IPS DF 4.7 (cell line): ENCODE results near the gene LUC7L2.
A peak's percentile ranks its signal among the peaks of the same experiment; 100 is the strongest.
"Not testable (repeated sequence)": the region's sequence is repeated elsewhere in the genome, so short reads cannot be mapped to it uniquely, and the experiment has no call there.

ENCODE experiments used
- DNase-seq: peaks from one replicate; pipeline ENCODE4 v3.0.0-alpha.2; 2013; ENCODE audit warnings: low spot score; ENCODE audit errors: extremely low read depth

The LUC7L2 gene, protein sequence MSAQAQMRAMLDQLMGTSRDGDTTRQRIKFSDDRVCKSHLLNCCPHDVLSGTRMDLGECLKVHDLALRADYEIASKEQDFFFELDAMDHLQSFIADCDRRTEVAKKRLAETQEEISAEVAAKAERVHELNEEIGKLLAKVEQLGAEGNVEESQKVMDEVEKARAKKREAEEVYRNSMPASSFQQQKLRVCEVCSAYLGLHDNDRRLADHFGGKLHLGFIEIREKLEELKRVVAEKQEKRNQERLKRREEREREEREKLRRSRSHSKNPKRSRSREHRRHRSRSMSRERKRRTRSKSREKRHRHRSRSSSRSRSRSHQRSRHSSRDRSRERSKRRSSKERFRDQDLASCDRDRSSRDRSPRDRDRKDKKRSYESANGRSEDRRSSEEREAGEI

DNA sequence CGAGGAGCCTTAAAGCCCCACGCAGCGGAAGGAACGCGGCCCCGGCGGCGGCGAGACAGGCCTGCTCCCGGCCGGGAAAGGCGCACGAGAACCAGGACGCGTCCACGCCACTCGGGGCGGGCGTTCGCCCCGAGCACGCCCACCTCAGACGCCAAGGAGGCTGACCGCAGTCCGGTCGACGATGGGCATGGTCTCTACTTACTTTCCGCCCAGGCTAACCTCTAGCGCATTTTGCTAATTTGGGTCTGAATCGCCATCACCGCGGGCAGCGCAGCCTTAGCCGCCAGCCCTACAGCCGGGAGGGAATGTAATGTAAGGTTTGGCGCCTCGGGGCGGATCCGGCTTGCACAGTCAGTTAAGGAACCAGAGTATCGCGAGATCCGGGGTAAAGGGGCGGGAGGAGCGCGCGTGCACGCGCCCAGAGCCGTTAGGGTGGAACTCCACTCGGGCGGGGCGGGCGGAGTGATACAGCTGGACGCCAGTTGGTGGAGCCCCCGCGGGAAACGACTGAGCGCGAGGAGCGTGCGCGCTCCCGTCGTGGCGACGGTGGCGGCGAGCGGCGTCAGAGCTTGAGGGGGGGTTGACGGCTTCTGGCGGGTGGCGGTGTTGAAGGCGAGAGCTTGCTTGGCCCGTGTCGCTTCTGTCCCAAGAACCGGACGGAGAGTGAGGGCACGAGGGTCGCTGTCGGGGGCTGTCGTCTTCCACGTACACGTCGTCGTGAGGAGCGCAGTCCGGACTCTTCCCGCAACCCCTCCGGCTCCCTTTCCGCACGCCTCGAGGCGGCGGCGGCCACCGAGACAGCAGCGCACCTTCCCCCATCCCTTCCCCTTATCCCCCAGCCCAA is at the start of gene LUC7L2:
Gene LUC7L2 (plus strand): TSS at position 529 of the 844 bp plus-strand sequence. CDS start 368 bp downstream, outside the sequence.
- DNase-seq: no peak

DNA sequence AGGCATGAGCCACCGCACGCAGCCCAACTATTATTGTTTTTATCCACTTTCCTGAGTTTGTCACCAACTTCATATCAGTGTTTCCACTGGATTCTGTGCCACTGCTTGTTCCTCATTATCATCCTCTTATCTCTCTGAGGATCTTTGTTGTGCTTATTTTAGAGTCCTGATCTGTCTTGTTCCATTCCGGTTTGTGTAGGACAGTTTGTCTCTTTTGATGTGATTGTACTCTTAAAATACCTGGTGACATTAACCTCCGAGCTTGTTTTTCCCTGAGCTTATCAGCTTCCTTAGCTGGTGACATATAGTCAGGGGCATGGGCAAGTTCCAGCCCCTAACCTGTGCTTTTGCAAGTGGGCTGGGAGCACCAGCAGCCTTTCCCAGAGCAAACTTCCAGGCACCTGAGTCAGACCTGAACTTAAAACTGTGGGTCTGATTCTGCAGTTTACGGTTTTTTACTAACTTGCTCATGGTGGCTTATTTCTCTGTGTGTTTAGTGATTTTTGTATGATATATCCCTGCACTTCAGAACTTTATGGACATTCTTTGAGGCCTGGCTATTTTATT is 41.7 kb upstream of the LUC7L2 start:
- no peak for DNase-seq

DNA sequence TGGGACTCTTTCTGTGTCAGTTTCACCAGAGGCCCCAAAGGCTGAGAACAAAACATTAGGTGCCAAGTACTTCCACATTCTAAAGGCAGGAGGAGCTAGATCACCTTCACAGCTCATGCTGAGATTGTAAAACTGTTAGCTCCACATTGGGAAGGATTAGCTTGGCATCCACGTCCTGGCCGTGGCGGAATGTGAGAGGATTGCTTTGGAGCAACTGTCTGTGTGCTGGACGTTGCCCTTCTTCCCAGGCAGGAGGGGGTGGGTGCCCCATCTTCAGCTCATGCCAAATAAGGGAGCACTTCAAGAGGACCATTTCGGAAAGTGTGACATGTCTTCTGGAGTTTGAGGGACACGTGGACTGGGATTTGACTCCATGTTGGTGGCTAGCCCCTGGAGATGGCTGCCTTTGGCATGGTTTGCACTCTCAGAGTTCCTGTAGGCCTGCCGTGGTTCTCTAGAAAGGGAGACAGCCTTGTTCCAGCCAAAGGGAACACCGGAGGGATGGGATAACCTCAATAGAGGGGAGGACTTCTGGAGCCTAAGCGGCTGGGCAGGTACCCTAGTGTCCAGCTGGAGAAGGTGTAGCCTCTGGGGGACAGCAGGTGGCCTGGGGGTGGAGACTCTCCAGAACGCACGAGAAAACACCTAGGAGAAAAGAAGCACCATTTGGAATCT is 38.5 kb upstream of the LUC7L2 start:
- peak; percentile 14 for DNase-seq

DNA sequence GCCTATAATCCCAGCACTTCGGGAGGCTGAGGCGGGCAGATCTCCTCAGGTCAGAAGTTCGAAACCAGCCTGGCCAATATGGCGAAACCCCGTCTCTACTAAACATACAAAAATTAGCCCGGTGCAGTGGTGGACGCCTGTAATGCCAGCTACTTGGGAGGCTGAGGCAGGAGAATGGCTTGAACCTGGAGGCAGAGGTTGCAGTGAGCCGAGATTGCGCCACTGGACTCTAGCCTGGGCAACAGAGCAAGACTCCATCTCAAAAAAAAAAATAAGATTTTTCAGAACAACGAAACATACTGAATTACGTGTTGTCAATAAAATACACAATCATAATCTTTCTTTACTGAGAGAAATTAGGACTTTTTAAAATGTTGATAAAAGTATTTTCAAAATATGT is 35.0 kb upstream of the LUC7L2 start:
- not testable (repeated sequence) for DNase-seq

DNA sequence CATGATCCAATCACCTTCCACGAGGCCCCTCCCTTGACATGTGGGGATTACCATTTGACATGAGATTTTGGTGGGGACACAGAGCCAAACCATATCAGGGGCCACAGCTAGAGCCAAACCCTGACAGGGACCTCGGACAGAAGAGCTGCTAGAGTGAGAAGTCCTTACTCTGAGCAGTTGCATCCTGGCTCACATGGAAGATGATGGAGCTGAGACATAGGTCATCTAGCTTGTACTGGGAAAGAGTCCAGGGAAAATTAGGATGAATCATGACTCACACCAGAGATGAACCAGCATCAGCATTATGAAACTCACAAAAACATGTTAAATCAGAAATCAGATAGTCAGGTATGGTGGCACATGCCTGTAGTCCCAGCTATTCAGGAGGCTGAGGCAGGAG is 31.3 kb upstream of the LUC7L2 start:
- DNase-seq: no peak

DNA sequence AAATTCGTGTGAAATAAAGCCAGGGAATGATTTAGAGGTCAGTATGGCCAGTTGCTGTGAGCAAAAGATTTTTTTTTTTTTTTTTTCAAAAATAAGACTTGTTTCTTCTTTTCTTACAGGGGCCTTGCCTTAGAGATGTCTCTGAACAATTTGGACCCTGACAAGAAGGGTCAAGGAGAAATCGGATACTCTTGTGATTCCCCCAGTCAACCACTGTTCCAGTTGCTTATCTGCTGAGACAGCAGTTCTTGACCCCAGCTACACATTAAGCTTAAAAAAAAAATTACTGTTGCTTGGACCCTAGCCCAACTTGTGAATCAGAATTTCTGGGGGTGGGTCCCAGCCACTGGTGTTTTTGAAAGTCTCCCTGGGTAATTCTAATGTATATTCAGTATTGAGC is 30.6 kb upstream of the LUC7L2 start:
- no peak for DNase-seq

DNA sequence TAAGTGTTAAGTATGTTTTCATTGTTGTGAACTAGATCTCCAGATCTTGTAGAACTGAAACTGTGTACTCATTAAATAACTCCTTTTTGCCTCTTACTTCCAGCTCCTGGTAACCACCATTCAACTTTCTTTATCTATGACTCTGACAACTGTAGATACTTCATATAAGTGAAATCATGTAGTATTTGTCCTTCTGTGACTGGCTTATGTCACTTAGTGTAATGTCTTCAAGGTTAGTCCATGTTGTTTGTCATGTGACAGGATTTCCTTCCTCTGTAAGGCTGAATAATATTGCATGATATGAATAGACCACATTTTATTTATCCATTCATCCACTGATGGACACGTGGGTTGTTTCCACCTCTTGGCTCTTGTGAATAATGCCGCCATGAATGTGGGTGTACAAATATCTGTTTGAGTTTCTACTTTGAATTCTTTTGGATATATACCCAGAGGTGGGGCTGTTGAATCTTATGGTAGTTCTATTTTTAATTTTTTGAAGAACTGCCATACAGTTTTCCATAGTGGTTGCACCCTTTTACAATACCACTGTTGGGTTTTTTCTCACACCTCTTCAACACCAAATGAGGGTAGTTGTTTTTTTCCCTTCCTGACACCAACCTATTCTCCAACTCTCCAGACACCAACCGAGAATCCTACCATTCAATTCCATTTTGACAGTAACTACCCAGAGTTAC is 29.2 kb upstream of the LUC7L2 start:
- DNase-seq: no peak

DNA sequence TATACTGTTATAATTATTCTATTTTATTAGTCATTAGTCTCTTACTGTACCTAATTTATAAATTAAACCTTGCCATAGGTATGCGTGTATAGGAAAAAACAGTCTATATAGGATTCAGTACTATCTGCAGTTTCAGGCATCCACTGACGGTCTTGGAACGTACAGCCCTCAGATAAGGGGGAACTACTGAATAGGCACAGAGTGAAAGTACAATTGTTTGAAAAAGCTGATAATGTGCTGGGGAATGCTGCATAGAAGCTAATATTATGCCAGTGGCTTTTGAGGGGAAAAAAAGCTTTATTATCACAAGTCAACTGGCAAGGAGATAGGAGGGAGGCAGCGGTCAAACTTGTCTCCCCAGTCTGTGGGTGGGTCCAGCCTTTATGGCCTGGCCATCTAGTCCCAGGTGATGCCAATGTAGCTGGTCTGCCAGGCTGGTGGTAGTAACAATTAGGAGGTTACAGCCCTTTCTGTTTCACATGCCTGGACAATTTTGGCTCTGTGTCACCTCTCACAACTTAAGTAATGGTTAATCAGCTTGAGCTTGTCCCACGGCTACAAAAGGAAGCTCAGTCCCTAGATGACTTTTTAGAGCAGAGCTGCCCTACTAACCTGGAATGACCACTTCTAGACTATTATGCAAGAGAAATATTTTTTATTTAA is 26.9 kb upstream of the LUC7L2 start:
- DNase-seq: no peak

DNA sequence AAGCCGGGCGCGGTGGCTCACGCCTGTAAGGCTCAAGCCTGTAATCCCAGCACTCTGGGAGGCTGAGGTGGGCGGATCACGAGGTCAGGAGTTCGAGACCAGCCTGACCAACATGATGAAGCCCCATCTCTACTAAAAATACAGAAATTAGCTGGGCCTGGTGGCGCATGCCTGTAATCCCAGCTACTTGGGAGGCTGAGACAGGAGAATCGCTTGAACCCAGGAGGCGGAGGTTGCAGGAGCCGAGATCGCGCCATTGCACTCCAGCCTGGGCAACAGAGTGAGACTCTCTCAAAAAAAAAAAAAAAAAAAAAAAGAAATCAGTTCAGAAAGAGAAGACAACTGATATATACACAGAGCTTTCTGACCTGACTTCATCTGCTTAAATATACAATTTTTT is 26.3 kb upstream of the LUC7L2 start:
- DNase-seq: not testable (repeated sequence)

DNA sequence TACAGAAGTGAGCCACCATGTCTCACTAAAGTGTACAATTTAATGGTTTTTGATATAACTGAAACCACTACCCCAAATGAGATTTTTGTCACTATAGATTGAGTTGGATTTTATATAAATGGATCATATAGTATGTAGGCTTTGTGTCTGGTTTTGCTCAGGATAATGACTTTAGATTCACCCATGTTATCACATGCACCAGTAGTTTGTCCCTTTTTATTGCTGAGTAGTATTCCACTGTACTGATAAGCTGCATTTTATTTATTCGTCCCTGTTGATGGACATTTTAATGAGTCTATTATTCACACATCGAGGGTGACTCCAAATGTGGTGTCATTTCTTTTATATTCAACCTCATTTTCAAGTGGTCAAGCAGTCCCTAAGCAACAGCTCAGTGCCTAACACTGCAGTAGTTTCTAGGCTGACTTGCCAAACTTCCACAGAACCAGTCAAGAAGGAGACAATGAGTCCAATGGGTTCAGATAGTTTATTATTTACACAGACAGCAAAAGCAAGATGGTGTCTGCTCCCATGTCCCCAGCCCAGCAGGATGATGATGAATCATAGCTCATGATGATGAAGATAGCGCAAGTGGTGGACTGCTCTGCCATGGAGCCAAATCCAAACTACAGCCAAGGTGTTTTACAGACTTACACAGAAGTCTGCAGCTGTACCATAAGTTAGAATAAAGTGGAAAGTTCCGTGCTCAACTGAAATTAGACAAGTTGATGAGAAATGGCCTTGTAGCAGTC is 25.1 kb upstream of the LUC7L2 start:
- no peak for DNase-seq

DNA sequence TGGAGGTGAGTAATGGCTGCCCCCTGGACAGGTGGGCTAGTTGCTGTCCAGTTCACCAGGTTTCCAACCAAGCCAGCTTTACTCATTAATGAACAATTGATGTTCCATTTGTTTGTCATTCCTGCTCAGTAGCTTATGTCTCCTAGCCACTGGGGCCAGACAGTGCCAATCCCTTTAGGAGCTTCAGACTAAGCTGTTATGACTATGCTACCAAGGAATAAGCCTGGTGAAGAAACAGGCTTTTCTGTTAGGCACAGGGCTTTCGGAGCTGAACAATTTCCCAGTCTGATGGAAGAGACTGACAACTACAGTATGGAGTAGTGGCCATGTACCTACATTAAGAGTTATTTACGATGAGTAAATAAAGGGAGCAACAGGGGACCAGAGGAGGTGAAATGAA is 20.7 kb upstream of the LUC7L2 start:
- DNase-seq: no peak

DNA sequence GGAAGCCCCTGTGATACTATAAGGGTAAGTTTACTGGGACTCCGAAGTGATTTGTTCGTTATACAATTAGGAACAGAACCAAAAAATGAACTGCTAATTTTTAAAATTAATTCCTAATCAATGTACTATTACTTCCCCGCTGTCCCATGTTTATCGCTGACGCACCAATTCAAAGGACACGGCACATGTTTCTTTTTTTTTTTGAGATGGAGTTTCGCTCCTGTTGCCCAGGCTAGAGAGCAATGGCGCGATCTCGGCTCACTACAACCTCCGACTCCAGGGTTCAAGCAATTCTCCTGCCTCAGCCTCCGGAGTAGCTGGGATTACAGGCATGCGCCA is 20.0 kb upstream of the LUC7L2 start:
- DNase-seq: no peak

DNA sequence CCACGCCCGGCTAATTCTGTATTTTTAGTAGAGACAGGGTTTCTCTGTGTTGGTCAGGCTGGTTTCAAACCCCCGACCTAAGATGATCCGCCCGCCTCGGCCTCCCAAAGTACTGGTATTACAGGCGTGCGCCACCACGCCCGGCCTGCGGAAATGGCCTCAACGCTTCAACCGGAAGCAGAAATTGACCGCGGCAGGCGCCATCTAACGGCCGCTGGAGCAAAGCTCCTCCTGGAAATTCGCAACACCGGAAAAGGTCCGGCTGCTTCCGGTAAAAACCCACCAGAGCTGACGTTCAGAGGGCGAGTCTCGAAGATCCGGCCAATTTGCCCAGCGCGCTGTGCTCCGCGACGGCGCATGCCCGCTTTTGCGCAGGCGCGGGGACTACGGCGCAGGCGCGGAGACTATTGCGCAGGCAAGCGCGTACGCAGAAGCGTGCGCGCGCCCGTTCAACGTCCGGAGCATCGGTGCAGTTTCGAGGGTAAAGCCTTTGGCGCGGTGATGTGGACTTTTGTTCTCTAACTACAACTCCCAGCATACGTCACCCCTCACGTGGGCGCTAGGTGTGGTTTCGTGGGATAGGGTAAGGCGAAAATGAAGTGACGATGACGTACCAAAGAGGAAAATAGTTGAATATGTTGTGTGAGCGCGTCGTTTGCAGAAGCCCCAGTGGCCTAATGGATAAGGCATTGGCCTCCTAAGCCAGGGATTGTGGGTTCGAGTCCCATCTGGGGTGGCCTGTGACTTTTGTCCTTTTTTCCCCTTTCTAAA is 19.5 kb upstream of the LUC7L2 start:
- no peak for DNase-seq

DNA sequence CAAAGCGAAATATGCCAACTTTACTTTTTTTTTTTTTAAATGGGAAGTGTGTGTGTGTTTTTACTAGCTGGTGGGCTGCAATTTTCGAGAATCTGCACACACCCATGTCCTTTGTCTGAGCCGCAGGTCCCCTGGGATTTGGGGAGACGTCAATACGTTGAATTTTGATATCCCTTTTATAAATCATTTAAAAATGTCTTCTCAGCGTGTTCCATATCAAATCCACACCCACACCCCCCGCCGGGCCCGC is 19.0 kb upstream of the LUC7L2 start:
- no peak for DNase-seq

DNA sequence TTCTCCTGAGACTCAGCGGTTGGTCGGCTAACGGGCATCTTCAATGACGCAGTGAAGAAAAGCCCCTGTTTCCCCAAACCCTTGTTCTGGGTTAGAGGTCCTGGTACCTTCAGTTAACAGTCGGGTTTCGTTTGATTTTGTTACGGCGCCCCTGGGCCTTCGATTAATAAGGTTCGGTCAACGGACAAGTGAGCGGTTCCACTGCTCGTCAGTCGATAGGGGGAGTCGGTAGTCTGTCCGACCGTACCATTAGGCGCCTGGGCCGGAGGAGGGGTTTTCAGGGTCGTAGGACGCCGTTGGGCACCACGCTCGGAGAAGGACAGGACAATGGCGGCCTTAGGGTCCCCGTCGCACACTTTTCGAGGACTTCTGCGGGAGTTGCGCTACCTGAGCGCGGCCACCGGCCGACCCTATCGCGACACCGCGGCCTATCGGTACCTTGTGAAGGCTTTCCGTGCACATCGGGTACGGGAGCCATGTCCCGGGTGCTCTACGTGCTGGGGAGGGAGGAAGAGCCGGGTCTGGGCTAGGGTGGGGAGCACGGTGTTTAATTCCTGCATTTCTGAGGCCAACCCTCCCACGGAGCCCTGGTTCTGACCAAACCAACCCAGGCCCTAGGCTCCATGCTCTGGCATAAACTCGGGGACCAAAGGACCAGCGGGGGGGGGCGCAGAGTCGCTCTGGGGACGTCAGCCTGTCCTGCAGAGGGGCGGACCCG is 18.5 kb upstream of the LUC7L2 start, which contains the start of gene FMC1:
Gene FMC1 (plus strand): TSS at position 280 of the 718 bp plus-strand sequence. CDS start 48 bp downstream, at position 328.
- DNase-seq: no peak

DNA sequence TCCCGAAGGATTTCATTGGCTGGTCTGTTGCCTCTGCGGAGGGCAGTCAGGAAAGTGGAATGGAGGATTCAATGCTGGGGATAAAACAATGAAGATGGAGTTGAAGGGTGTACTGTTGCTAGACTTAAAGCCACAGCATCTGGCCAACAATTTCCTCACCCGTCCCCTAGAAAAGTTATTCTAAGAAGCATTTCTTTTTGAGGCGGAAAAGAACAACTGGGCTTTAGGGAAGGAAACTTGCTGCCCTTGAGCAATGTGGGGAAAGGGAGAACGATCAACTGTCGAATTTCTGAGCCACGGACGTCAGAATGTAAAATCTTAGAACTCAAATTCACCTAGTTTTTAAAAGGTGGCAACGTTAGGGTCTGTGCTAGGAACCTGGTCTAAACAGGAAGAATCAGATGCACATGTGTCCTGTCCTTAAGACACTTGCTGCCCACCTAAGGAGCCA is 17.9 kb upstream of the LUC7L2 start:
- DNase-seq: no peak

DNA sequence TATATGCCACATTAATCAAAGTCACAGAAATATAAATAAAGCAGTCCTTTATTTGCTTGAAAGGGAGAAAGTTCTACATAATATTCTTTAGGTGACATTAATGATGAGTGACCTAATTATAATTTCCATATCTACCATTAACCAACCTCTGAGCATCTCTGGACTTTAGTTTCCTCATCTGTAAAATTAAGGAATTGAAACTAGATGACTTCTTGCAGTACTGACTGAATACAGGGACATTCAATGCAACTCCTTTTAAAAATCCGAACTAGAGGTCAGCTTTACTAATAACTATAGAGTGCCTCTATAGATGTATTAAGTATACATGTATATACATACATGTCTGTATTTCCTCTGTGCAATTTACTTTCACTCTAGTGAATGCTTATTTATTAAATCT is 14.7 kb upstream of the LUC7L2 start:
- DNase-seq: no peak

DNA sequence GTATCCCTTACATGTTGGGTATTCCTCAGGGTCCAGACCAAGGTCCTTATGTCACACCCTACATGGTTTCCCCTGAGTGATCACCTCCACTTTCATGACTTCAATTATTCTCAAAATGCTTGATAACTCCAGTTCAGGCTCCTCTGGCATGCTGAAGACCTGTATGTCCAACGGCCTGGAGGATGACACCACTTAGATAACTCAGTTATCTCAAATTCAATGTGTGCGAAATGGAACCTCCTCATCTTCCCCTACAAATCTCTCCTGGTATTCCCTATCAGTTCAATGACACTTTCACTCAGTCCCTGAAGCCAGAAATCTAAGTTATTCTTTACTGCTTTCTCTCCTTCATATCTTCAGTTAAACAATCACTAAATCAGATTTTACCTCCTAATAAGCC is 8.7 kb upstream of the LUC7L2 start:
- no peak for DNase-seq

DNA sequence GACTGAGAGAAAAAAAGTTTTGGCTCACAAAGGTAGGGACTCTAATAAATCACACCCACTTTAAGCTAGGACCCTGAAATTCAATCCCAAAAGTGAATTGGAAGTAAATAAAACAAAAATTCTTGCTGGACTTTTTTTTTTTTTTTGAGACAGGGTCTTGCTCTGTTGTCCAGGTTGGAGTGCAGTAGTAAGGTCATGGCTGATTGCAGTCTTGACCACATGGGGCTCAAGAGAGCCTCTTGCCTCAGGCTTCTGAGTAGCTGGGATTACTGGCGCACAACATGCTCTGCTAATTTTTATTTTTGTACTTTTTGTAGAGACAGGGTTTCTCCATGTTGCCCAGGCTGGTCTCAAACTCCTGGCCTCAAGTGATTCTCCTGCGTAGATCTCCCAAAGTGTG is 5.0 kb upstream of the LUC7L2 start:
- no peak for DNase-seq
